NCI-H82 treated with DMSO at 0.1 percent for 48 hours (cell line): ENCODE measurements around the gene BNIP3.
"Not testable (repeated sequence)": the region's sequence is repeated elsewhere in the genome, so short reads cannot be mapped to it uniquely, and the experiment has no call there.

Experiments
- DNase-seq: peaks from one replicate; lab custom pipeline; 2025; ENCODE audit not compliant: unreplicated experiment; lab: John Stamatoyannopoulos, UW

Gene BNIP3

DNA sequence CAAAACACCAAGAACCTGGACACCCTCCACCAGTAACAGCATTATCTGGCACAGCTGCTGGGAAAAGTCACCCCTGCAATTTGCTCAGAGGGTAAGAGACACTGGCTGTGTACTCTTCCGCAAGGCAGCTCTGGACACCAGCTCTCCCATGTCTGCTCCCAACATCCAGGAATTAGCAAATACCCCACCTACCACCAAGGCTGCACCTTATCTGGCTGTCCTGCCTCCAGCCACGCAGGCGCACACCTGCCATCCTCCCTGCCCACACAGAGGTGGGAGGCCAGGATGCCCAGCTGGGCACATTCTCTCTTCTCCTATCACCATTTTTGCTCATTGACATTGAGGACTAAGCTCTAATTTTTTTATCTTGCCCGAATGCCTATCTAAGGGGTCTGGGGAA, 20.3 kb upstream of the BNIP3 start:
- DNase-seq: no peak

DNA sequence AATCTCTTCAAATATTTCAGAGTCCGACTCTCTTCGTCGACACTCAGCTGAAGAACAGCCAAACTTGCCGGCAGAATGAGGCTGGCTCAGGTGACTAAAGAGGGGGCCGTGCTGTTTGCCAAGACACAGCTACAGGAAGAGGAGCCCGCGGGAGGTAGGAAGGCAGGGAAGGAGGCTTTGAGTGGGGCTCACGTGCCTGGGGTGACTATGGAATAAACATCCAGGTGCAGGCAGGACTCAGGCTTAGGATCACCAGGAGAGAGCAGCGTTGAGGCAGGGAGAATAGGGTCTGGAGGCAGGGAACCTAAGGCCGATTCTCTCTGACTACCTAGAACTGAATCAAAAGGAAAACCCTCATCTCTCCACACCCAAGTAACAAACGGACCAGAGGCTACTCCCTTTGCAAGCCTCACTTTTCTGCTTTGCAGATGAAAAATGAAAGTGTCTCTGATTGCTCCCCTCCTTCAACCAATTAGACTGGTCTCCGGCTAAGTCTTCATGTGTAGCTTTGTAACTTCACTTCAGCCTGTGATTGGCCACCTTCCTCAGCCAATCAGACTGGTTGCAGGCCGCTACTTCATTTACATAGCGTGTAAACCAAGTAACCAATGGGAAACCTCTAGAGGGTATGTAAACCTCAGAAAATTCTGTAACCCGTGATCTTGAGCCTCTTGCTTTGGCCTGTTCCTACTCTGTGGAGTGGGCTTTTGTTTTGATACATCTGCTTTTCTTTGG, 19.7 kb upstream of the BNIP3 start:
- no peak for DNase-seq

DNA sequence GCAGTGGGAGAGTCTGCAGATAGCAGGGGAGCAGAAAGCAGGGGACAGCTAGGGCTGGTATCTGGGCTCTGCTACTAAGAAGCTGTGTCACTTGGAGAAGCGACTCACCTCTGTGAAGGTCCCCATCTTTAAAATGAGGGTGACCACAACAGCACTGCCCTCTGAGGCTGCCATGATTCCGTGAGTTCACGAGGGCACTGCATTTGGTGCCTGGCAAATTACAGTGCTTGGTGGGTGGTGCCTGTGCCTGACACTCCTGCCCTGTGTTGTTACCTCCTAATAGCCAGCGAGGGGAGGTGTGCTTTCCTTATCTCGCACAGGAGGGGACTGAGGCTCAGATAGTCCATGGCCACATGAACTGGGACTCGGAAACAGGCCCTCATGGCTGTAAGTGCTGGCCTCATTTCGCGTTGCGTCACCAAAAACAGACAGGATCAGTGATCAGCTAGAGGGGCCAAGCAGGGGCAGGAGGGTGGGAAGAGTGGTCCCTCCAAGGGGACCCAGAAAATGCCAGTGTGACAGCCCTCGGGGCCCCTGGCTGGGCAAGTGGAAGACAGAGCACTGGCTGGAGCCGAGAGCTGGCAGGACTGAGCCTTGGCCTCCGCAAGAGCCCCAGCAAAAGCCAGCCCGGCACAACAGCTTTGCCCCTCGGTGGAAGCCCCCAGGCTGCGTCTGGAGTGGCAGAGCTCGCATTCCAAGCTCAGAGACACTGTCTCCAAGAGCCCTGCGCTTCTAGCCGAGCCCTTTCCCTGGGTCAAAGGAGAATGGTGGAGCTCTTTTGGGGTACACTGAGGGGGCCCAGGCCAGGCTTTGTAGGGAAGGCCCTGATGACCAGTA, 17.3 kb upstream of the BNIP3 start:
- no peak for DNase-seq

DNA sequence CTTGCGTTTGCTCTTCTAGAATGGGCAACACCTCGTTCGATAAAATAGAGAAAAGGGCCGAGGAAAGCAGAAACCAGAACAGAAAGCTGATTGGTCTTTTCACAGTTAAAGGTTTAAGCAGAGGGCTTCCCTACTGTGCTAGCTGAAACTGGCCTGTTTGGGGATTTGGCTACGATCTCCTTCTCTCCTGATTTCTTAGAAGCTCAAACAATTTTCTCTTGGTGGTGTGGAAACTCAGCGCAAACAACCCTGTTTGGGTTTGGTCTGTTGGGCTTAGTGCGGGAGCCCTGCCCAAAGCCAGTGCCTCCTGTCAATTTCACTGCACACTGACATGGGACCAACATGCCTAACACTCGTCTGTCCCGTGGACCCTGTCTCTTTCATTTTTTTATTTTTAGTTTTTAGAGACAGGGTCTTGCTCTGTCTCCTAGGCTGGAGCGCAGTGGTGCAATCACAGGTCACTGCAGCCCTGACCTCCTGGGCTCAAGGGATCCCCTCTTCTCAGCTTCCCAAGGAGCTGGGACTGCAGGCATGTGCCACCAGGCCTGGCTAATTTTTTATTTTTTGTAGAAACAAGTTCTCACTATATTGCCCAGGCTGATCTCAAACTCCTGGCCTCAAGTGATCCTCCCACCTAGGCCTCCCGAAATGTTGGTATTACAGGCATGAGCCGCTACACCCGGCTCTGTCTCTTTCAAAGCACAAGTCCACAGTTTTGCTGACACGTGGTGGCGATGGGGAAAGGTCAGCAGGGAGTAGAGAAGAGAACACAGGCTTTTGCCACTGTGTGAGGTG, 16.5 kb upstream of the BNIP3 start:
- no peak for DNase-seq

DNA sequence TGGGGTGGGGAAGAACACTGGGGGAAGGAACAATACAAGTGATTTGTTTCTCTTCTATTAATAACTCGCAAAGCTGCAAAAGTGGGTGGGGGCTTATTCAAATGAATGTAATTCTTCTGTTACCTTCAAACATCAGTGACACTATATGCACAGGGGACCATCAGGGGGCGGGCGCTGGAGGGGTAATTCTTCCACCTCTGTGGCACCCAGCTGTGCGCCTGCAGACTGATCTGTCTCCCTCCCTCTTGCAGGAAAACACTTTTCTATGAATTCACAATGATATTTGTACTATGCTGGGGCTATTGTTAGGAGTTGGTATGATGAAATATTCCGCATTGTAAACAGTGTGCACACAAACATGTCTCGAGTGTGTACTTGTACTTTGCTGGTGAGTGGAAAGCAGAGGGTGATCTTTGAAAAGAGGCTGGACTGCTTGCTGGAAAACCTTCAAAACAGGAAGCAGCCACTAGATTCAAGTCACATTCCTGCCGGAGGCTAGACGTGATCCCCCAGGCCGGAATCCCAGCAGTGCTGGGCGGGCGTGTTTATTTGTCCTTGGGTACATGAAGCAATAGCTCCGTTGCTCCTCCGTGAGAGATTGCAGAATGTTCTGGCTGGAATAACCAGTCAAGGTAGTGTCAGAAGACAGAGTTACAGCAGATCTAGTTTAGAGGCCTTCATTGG, 15.8 kb upstream of the BNIP3 start:
- DNase-seq: no peak

DNA sequence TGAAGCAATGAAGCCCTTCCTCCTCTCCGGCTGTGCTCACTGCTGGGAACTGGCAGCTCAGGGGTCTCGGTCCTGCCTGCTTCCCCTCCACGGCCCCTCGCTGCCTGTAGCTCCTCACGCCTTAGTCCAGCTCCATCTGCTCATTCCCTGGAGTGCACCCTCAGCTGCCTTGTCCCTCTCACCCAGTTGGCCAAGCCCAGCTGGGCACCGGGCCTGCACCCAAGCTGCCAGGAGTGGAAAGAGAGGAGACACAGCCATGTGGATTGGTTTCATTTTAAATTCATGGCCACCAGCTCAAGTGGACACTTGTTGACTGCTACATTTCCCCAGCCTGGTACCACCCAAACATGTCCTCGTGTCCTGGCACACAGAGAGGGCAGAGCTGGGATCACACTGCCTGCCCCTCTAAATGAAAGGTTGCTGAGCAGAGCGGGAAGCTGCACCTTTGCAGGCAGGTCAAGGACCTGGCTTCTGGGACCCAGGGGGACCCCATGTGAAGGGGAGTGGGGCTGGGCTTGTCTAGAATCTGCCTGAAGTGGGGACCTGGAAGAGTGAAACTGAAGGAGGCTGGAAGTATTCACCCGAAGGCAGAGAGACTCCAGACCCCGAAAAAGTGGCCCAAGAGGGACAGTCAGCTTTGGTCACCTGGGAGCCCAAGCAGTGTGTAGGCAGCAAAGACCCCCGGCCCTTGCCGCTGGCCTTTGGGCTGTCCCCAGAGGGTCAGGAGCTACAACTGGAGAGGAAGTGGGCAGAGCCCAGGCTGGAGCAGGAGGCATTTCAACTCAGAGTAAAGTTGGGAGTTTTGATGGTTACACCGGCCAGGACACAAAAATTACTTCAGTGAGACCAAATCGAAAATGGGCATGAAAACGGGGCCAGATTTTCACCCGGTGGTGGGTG, 15.0 kb upstream of the BNIP3 start:
- DNase-seq: no peak

DNA sequence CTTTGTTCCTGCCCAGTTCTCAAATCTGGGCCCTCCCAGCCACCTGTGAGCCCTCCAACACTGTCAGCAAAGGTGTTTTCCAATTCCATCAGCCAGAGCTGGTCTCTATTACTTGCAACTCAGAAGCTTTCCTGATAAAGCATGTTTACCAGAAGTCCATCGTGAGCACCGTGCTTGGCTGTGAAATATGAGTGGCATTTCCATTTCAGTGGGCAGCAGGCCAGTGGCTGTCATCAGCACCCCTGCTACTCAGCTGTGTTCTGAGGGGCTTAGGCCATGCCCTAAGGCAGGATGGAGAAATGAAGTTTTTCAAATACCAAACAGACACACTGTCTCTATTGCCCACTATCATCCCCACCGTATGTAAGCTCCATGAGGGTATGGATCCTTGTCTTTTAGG, 12.7 kb upstream of the BNIP3 start:
- DNase-seq: no peak

DNA sequence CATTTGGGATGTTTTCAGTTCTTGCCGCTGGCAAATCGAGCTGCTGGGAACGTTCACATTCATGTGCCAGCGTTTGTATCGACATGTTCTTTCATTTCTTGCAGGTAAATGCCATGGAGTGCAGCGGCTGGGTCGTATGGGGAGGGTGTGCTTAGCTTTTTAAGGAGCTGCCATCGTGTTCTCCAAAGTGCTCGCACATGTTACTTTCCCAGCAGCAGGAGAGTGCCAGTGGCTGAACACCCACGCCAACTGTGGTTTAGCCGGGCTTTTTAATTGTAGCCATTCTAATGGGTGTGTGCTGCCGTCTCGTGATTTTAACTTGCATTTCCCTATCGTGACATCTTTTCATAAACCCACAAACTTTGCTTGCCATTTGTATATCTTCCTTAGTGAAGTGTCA, 11.6 kb upstream of the BNIP3 start:
- no peak for DNase-seq

DNA sequence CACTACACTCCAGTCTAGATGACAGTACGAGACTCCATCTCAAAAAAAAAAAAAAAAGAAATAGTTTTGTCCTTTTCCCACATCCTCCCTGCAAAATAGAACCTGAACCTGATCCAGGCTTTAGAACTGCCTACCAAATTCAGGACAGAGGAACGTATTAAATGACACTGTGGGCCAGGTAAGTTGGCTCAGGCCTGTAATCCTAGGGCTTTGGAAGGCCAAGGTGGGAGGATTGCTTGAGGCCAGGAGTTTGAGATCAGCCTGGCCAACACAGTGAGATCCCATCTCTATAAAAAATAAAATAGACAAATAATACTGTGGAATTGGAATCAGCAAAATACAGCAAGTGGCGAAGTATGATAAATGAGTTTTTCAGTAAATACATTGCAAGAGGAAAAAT, 10.0 kb upstream of the BNIP3 start:
- DNase-seq: no peak

DNA sequence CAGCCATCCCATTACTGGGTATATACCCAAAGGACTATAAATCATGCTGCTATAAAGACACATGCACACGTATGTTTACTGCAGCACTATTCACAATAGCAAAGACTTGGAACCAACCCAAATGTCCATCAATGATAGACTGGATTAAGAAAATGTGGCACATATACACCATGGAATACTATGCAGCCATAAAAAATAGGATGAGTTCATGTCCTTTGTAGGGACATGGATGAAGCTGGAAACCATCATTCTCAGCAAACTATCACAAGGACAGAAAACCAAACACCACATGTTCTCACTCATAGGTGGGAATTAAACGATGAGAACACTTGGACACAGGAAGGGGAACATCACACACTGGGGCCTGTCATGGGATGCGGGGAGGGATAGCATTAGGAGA, 6.1 kb upstream of the BNIP3 start:
- not testable (repeated sequence) for DNase-seq

DNA sequence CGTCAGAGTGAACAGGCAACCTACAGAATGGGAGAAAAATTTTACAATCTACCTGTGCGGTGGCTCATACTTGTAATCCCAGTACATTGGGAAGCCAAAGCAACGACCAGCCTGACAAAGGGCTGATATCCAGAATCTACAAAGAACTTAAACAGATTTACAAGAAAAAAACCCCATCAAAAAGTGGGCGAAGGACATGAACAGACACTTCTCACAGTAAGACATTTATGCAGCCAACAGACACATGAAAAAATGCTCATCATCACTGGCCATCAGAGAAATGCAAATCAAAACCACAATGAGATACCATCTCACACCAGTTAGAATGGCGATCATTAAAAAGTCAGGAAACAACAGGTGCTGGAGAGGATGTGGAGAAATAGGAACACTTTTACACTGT, 5.6 kb upstream of the BNIP3 start:
- DNase-seq: not testable (repeated sequence)

DNA sequence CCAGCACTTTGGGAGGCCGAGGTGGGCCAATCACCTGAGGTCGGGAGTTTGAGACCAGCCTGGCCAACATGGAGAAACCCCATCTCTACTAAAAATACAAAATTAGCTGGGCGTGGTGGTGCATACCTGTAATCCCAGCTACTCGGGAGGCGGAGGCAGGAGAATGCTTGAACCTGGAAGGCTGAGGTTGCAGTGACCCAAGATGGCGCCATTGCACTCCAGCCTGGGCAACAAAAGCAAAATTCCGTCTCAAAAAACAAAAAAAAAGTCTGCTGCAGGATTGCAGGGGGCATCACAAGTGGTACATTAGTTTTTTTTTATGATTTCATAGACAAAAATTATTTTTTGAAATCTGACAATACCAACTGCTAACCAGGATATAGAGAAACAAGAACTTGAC, 5.1 kb upstream of the BNIP3 start:
- DNase-seq: not testable (repeated sequence)

DNA sequence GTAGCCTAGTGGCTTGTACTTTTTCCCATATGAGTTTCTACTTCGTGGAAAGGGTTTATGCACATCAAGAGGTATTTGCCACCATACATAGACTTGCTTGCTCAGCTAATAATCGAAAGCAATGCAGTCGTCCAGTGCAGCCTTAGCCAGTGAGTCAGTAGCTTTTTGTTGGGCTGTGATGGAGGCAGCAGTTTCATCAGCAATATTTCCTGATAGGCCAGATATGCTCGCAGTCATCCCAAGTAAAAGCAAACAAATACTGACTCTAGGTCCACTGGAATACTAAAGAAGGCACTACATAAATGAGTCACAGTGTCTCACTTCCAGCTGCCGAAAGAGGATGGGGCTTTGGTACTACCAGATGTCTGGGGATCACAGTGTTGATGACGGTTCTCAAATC, 2.1 kb upstream of the BNIP3 start:
- no peak for DNase-seq

DNA sequence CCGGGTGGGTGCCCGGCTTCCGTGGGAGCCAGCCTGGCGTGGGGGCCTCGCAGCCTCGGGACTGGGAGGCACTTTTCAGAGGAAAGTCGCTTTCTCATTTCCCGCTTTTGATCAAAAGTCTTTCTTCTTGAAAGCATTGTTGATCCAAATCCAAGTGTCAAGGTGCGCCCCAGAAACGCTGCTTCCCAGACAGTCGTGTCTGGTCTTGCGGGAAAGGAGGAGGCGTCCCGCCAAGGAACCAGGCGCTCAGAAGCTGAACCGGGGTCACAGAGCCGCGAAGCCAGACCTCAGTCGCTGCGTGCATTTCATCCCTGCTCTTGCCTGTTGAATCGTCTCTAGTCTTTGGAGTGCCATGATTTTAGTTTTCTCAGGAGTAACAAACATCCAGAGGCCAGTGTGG, 1.1 kb upstream of the BNIP3 start:
- no peak for DNase-seq

DNA sequence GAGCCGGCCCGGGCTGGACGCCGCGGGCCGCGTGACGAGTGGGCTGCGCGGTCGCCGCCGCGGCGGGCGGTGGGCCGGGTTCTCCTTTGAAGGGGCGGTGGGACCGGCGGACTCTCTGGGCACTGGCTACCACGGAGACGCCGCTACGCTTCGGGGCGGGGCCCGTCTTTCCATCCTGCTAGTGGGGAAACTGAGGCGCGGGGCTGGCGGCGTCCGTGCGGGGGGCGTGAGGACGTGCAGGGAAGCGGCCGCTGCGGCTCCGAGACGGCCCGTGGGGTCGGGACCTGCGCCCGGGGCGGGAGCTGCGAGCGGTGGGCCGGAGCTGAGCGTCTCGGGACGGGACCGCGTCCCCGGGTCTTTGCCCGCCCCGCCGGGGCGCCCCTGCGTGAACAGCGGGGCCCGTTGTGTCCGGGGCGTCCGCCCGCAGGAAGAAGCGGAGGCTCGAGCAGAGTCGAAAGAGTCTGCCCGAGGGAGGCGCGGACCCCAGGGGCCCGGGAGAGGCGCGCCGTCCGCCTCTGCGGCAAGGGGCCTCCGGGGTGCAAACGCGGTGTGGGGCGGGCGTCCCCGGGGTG, 548 bp upstream of the BNIP3 start:
- no peak for DNase-seq

DNA sequence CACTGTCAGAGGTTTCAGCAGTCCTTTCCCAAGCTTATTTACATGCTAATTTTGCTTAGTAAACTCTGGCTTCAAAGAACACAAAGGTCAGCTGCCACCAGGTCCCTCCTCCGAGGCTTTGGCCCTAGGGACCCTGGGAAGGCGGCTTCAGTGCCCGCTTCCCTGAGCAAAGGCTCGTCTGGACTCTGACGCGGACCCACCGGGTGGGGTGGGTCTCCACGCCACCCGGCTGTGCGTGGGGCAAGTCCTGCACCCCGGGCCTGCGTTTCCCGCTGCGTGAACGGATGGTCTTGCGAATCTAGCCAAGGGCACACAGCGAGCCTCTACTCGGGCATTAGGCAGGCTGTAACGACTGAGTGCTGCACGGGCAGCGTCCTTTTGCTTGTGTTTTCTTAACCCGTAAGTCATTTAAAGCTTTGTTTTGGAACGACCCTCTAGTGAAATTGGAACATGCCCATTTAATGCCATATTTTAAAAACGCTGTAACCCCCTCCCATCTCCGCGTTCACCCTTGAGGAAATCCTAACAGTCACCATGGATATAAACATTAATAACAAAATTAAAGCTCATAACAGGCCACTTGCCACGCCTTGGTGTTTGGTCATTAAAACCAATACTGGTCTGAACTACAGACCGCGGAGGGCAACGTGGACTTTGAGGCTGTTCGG, 828 bp downstream of the BNIP3 start:
- DNase-seq: no peak

DNA sequence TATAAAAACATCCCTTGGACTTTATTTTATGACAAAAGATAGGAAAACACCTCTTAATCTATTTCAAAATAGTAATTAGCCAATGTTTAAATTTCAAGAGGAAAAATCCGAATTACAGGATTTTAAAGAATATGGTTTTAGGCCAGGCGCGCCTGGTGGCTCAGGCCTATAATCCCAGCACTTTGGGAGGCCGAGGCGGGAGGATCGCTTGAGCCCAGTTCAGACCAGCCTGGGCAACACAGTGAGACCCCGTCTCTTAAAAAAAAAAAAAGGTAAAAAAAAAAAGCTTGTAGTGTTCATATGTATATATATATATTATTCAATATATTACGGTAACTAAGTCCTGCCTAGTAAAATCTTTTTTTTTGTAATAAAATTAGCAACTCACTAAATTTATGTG, 1.4 kb downstream of the BNIP3 start:
- DNase-seq: no peak

DNA sequence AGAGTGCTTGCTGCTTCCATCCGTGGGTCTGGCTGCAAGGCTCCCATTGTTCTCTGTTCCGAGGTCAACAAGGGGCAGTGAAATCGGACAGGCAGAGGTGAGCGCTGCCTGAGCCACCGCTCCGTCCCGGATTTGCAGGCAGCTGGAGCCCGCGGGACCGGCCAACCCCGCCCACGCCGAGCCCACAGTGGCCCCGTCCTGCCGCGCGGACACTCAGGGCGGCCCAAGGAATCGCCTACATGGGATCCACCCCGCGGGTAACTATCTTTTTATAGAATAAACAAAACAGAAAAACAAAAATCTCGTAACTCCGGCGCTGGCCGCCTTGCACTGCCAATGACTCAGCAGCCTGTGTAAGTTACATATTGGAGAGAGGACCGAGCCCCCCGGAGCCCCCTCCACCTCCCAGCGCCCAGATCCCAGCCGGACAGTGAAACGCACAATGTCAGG, 1.9 kb downstream of the BNIP3 start:
- DNase-seq: no peak

DNA sequence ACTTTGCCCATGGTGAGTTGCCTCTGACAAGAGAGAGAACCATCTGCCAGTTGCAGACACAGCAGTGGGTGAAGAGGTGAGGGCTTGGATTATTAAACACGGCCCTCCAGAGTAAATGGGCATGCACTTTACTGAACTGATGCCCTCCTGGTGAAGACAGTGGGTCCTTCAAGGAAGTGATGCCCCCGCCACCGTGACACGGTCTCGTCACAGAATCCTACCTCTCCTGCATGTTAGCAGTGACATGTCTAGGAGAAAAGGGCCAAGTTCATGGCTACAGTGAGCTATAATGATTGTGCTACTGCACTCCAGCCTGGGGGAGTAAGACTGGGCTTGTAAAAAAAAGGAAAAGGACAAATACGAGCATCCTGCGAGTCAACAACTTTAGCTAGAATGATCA, 2.4 kb downstream of the BNIP3 start:
- DNase-seq: no peak
